ENCODE results near the gene SPDYC.
"Not testable (repeated sequence)": the region's sequence is repeated elsewhere in the genome, so short reads cannot be mapped to it uniquely, and the experiment has no call there.

Gene SPDYC

DNA sequence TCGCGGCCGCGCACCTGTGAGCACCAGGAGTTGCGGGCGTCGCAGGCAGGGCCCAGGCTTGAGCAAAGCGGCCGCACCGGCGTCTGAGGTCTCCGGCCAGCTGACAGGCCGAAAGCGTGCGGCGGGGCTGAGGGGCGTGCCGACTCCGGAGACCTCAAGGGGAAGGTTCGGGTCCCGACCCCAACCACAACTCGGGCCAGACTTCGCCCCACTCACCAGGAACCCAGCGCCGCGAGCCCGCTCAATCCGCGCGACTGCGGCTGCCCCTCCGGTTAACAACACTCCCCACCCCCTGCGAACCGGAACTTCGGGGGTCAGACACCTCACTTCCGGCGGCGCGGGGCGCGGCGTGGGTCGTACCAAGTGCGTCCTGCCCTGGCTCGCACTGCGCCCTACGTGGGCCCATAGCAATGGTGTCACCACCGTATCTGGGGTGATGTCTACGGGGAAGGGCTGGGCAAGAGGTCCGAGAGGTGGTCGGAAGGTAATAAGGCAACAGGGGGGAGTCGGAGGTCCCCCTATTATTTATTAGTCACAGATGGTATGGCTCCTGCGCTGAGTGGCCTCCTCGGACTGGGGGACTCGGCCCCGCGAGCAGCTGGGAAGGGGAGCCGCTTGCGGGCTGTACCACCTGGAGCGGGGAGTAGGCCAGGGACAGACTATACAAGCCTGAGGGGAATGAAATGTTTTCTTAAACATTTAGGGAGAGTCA lies 35.6 kb upstream of the SPDYC start, which contains the start of gene SYVN1:
SYVN1 (minus strand) TSS at position 280 of the 712 bp plus-strand sequence. CDS start 918 bp downstream, outside the sequence.
- peak; percentile 81 to 91 (median 85) for DNase-seq

DNA sequence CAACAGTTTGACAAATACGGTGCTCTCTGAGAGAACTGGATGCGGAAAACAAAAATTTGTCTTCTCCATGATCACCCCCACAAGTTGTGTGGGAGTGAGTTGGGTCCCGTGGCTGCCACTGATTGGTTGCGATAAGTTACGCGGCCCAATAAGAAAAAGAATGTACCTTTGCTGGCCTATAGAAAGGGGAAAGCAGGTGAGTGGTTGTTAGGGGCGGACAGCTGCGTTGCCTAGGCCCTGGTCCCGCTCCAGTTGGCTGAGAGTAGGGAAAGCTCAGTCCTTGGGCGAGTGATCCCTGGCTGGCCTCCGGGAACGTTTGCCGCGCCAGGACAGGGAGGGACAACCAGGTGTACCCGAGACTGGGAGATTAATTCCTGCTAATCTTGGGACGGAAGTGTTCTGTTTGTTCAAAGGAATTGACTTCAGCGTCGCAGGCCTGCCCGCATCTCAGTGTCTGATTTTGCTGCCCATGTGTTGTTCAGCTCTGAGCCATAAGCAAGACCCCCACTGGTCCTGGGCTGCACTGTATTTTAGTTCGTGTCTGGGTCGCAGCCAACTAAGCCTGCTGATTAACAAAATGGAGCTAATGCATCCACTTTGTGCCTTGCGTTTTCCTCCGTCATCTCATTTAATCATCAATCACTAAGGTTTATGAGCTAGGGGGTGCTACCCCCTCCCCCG lies 34.9 kb upstream of the SPDYC start:
- DNase-seq: peak; percentile 69 to 94 (median 79)

DNA sequence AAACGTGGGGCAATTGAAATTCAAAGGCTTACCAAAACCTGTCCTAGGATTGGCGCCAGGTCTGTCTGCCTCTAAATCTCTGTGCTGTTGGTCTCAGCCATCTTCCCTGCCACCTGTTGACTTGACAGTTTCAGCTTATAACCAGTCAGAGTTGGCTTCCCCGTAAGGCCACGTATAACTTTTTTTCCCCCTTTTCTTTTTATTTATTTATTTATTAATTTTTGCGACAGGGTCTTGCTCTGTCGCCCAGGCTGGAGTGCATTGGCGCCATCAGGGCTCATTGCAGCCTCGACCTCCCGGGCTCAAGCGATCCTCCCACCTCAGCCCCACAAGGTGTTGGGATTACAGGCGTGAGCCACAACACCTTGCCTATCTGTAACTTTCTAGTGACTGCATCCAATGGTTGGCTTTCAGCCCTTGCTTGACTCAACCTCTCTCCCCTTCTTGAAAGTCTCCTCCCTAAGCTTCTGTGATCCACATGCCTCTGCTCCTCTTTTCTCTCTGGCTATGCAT lies 34.3 kb upstream of the SPDYC start:
- DNase-seq: no peak

DNA sequence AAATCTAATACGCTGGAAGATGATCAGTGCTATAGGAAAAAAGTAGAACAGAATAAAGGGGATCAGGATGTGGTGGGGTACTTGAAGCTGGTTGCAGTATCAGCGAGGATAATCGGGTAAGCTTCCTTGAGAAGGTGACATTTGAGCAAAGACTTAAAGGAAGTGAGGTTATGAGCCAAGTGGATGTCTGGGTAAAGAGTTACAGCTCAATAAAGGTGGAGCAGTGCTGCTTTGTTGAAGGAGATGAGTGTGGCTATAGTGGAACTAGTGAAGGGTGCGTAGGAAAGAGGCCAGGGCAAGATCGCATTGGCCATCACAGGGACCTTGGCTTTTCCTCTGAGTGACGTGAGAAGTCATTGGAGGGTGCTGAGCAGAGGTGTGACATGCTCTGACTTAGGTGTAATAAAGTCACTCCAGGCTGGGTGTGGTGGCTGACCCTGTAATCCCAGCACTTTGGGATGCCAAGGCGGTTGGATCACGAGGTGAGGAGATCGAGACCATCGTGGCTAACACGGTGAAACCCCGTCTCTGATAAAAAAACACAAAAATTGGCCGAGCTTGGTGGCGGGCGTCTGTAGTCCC lies 33.4 kb upstream of the SPDYC start:
- no peak for DNase-seq

DNA sequence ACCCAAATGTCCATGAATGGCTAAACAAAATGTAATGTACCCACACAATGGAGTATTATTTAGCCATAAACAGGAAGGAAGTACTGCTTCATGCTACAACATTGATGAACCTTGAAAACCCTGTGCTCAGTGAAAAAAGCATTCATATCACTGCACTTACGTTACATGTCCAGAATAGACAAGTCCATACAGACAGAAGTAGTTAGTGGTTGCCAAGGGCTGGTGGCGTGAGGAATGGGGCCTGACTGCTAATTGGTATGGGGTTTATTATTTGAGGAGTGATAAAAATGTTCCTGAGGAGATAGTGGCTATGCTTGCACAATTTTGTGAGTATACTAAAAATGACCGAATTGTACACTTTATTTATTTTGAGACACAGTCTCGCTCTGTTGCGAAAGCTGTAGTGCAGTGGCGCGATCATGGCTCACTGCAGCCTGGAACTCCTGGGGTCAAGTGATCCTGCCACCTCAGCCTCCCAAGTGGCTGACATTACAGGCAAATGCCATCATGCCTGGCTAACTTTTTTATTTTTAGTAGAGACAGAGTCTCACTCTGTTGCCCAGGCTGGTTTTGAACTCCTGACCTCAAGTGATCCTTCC lies 28.0 kb upstream of the SPDYC start:
- no peak for DNase-seq

DNA sequence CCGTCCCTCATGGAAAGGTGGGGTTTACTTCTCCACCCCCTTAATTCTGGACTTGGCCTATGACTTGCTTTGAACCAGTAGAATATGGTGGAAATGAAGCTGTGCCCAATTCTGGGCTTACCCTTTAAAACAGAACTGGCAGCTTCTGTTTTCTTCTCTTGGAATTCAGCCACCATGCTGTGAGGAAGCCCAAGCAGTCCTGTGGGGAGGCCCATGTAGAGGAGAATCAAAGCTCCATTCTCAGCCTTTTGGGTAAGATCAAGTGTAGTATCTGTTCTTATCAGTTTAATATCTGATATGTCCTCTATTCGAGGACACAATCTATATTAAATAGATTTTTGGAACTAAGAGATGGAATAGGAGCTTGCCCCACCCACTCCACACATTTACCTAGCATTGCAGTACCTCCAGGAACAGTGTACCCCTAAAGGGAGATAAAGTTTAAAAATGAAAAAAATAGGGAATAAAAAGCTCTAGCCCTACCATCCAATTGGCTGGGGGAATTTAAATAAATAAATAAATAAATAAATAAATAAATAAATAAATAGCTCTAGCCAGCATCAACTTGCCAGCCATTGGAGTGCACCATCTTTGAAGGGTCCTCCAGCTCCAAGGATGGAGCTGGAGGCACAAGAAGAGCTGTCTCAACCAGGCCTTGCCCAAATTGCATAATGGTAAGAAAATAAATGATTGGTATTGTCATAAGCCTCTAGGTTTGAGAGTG lies 22.5 kb upstream of the SPDYC start:
- no peak for DNase-seq

DNA sequence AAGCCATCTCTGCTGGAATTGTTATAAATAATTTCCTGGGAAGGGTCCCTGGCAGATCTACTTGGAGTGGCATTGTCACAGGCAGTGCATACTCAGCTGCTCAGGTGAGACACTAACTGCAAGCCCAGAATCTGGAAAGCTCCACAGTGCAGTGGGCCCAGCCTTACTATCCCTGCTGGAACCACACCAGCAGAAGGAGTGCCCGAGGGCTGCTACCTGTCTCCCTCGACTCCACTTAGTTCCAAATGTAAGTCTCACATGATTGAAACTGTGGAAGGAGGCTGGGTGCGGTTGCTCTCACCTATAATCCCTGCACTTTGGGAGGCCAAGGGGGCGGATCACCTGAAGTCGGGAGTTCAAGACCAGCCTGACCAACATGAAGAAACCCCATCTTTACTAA lies 21.4 kb upstream of the SPDYC start:
- no peak for DNase-seq

DNA sequence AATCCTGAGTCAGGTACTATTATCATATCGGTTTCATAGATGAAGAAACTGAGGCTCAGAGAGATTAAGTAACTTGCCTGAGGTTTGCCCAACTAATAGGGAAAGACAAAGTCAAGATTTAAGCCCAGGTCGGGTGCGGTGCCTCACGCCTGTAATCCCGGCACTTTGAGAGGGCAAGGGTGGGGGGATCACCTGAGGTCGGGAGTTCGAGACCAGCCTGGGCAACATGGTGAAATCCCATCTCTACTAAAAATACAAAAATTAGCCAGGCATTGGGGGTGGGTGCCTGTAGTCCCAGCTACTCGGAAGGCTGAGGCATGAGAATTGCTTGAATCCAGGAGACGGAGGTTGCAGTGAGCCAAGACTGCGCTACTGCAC lies 19.9 kb upstream of the SPDYC start:
- DNase-seq: not testable (repeated sequence)

DNA sequence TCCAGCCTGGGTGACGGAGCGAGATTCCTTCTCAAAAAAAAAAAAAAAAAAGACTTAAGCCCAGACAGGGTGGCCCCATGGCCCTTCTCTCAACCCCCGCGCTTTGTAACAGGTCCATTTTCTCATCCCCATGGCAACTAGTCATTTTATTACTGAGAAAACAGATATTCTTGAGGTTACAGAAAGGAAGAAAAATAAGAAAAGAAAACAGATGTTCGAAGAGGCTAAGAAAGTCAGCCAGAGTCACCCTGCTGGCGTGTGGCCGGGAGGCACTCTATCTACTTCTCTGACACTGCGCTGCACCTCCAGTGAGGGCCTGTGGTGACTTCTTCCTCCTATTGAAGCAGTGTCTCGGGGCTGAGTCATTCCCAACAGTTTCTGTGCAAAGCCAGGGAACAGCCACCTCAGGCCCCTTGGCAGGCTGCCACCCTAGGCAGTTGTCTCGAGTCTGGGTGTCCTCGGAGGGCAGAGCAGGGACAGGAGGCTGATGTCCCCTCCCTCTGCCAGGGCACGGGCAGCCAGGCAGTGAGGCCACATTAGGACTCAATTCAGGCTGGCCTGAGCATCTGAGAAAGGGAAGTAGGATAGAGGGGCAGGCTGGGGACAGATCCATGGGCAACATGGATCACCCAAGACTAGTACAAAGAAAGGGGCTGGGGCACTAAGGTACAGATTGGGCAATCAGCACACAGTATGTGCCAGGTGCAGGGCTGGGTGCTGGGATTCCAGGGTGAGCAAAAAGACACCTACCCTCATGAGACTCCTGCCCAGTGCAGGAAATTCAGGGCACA lies 19.3 kb upstream of the SPDYC start:
- peak in 1 of 5 donors; percentile 14 for DNase-seq

DNA sequence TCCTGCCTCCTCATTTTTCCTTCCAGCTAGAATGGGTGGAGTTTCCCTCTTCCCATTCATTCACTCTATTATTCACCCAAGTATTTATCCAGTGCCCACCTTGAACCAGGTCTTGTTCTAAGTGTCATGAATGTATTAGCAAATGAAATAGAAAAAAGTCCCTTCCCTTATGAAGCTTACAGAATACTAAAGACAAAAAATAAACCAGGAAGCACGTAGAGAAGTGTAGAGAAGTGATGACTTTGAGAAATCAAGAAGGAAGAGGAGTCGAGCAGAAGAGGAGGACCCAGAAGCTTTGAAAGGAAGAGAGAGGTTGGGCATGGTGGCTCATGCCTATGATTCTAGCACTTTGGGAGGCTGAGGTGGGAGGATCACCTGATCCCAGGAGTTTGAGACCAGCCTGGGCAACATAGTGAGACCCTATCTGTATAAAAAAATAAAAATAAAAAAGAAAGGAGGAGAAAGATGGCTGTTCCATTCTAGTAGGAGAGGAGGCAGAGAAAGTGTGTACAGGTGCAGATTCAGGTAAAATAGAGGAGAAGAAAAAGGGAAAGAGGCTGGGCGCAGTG lies 18.6 kb upstream of the SPDYC start:
- no peak for DNase-seq

DNA sequence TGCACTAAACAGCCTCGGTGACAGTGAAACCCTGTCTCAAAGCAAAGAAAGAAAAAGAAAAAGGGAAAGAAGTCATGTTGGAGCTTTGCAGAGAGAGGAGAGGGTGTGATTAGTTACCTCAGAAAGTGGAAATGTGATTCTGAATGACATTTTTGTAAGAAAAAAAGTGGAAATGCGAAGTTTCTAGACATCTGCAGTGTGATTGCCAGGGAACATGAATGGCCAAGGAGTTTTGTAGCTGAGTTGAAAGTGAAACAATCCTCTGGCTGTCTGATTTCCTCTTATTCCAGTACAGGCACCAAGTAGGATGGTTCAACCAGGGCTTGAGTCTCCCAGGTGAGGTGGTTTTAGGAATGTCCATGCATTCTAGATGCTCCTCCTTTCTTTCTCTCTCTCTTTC lies 17.9 kb upstream of the SPDYC start:
- no peak for DNase-seq

DNA sequence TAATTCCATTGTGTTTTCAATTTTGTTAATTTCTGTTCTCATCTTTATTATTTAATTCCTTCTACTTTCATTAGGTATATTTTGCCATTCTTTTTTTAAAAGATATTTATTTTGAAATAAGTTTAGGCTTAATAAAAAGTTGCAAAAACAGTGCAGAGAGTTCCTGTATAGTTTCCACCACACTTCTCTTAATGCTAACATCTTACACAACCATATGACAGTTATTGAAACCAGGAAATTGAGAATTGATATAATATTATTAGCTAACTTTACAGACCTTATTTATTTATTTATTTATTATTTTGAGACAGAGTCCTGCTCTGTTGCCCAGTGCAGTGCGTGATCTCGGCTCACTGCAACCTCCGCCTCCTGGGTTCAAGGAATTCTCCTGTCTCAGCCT lies 13.8 kb upstream of the SPDYC start:
- no peak for DNase-seq

DNA sequence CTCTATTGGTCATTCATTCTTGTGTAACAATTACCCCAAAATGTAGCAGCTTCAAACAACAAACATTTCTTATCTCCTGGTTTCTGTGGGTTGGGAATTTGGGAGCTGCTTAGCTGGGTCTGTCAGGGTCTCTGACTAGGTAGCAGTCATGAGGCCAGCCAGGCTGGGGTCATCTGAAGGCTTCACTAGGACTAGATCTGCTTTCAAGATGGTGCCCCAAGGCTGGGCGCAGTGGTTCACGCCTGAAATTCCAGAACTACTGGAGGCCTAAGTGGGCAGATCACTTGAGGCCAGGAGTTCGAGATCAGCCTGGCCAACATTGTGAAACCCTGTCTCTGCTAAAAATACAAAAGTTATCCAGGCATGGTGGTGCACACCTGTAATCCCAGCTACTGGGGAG lies 13.1 kb upstream of the SPDYC start:
- DNase-seq: no peak

DNA sequence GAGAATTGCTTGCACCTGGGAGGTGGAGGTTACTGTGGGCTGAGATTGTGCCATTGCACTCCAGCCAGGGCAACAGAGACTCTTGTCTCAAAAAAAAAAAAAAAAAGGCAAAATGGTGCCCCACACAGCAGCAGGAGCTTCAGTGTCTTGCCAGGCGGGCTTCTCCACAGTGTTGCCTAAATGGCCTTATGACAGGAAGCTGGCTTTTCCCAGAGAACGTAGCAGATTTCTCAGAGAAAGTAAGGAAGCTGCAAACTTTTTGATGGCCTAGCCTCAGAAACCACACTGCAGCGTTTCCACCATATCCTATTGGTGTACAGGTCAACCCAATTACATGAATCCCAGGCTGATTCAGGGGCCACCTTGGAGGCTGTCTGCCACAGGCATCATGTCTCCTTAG lies 12.7 kb upstream of the SPDYC start:
- no peak for DNase-seq

DNA sequence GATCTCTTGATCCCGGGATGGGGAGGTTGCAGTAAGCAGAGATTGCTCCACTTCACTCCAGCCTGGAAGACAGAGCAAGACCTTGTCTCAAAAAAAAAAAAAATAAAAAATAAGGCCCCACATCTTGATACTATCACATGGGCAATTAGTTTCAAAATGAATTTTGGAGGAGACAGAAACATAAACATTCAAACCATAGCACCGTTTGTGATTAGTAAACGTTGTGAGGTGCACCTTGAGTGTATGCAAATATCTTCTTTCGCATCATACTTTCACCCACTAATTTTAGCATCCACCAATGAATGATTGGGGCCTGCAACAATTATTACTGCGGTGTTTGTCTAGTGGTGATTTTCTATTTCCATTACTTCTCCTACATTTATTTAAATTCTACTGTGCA lies 11.0 kb upstream of the SPDYC start:
- no peak for DNase-seq

DNA sequence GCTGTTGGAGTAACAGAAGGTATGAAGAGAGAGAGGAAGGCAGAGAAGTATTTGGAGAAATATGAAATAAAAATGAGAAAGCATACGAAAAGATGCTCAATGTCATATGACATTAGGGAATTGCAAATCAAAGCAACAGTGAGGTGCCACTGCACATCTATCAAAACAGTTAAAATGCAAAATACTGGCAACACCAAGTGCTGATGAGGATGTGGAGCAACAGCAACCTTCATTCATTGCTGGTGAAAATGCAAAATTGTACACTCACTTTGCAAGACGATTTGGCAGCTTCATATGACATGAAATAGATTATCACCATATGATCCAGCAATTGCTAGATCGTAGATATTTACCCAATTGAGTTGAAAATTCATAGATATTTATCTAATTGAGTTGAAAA lies 9.4 kb upstream of the SPDYC start:
- no peak for DNase-seq

DNA sequence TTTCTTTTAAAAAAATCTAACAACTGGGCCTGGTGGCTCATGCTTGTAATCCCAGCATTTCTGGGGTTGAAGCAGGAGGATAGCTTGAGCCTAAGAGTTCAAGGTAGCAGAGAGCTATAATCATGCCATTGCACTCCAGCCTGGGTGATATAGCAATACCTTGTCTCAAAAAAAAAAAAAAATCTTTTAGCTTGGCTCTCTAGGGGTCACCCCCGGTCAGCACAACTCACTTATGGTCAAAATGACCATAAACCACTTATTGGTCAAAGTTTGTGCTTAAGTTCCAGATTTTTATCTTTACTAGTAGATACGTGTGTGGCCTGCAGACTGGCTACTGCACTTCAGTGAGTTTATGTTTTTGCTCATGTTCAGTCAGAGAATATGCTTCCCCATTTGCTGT lies 6.3 kb upstream of the SPDYC start:
- DNase-seq: no peak

DNA sequence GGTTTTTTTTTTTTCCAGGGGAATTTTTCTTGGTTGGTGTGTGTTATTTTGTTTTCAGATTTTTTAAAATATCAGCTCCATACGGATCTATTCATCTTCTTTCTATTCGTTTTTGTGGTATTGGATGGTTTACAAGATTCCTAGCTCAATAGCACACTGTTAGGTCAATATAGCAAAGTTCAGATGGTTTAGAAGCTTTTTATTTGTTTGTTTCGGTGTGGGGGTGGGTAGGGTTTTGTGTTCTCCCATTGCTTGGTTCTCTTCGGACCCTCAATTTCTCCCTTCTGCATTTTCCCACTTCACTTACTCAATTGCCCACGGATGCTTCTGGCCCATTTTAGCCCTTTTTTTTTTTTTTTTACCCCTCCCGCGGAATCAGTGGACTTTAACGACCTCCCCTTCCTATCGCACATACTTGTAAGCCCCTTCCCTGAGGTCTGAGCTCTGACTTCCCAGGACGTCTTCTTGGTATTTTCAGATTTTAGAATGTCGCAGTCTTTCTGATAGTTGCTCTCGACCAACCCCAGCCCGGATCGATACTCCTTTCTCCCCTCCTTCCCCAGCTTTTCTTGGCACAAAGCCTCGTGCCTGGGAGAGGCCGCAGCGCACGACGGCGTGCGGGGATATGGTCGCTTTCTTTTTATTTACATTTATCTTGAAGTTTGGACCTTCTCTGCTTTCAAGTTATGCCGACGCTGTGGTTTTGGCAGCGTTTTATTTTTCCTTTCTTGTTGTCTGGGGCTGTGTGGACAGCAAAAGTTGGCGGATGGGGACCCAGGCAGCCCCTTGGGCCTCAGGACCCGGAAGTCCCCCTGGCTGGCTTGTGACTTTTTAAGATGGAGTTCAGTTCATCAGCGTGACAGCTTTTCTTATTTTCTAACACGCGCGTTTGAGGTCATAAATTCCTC lies 4.4 kb upstream of the SPDYC start:
- DNase-seq: no peak

DNA sequence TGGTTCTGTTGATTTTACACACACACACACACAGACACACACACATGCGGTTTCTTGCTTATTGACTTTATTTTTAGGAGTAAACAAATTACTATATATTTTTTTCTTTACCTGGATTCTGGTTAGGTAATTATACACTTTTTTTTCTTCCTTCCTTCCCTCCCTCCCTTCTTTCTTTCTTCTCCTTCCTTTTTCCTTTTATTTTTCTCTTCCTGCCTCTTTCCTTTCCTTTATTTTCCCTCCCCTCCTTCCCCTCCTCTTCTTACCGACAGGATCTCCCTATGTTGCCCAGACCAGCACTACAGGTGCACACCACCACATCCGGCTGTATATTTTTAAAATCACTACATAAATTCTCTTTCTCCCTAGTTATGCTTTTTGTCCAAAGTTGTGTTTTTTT lies 3.1 kb upstream of the SPDYC start:
- no peak for DNase-seq

DNA sequence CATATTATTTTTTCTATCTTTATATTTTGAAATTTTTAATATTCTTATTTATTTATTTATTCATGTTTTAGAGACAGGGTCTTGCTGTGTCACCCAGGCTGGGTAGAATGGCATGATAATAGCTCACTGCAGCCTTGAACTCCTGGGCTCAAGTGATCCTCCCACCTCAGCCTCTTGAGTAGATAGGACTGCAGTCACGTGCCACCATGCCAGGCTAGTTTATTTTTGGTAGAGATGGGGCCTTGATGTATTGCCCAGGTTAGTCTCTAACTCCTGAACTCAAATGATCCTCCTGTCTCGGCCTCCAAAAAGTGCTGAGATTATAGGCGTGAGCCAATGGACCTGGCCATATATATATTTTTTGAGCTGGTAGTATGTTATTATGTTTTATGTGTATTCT lies 2.4 kb upstream of the SPDYC start:
- DNase-seq: no peak
